IMR-90 (cell line): ENCODE data around the gene EPN2. TPM values are rescaled to one million over a fixed set of nuclear protein-coding genes. Genes with fewer than 3 reads are reported as not detected.

ENCODE experiments used
- ATAC-seq: fragments of 200-7000 bp; cut with Tn5 transposase; 2 replicates; pipeline ENCODE4 v1.9.1; 2020; ENCODE audit warnings: low read depth, mild to moderate bottlenecking, moderate library complexity
- BruUV-seq: library from RNA; stranded (reverse); fragments of 400-500 nt; replicated peaks from 2 replicates; lab custom pipeline; 2021; lab: Mats Ljungman, UMichigan
- CTCF ChIA-PET: fragments of 300-600 bp; formaldehyde crosslinking; extraction: SDS; loops from one replicate; lab custom pipeline; 2021; ENCODE audit warnings: antibody characterized with exemption; lab: Yijun Ruan, JAX
- POLR2A ChIA-PET: fragments of 300-600 bp; sonication (Branson Sonifier 250); formaldehyde crosslinking; loops from one replicate; lab custom pipeline; 2022; ENCODE audit warnings: antibody characterized with exemption; ENCODE audit not compliant: unreplicated experiment; lab: Charles Lee
- DNase-seq: peaks from one replicate; pipeline ENCODE4 v3.0.0; 2013
- H2AFZ ChIP-seq: replicated peaks from 2 replicates; pipeline ENCODE3; 2013; ENCODE audit warnings: low read length, mild to moderate bottlenecking; ENCODE audit not compliant: poor library complexity
- H2AK5ac ChIP-seq: 2 replicates; pipeline ENCODE4 v1.6.1; 2013; ENCODE audit warnings: low read depth, low read length, inconsistent platforms
- H2AK9ac ChIP-seq: replicated peaks from 2 replicates; pipeline ENCODE3; 2013; ENCODE audit warnings: mild to moderate bottlenecking, low read depth, low read length, moderate library complexity; ENCODE audit not compliant: poor library complexity
- H2BK120ac ChIP-seq: 2 replicates; pipeline ENCODE4 v1.6.1; 2013; ENCODE audit warnings: low read depth, low read length, inconsistent platforms
- H2BK15ac ChIP-seq: 3 replicates; pipeline ENCODE4 v1.6.1; 2013; ENCODE audit warnings: low read depth, low read length, inconsistent platforms
- H2BK20ac ChIP-seq: 2 replicates; pipeline ENCODE4 v1.6.1; 2013; ENCODE audit warnings: low read depth, mild to moderate bottlenecking, inconsistent platforms, low read length, moderate library complexity
- H2BK5ac ChIP-seq: 2 replicates; pipeline ENCODE4 v1.6.1; 2013; ENCODE audit warnings: mild to moderate bottlenecking, low read depth, low read length, inconsistent platforms; ENCODE audit not compliant: poor library complexity, severe bottlenecking
- H3K14ac ChIP-seq: replicated peaks from 2 replicates; pipeline ENCODE4 v1.6.1; 2013; ENCODE audit warnings: low read depth, low read length, inconsistent platforms
- H3K18ac ChIP-seq: 2 replicates; pipeline ENCODE4 v1.6.1; 2013; ENCODE audit warnings: low read depth, low read length, control low read depth
- H3K23ac ChIP-seq: 2 replicates; pipeline ENCODE4 v1.6.1; 2013; ENCODE audit warnings: low read depth, low read length, inconsistent platforms
- H3K27ac ChIP-seq: 2 replicates; pipeline ENCODE4 v1.5.1; 2013; ENCODE audit warnings: mild to moderate bottlenecking, control low read depth, low read length; ENCODE audit not compliant: insufficient read depth
- H3K27me3 ChIP-seq: 2 replicates; pipeline ENCODE4 v1.6.1; 2013; ENCODE audit warnings: low read length; ENCODE audit not compliant: control insufficient read depth, insufficient read depth
- H3K36me3 ChIP-seq: 2 replicates; pipeline ENCODE4 v1.6.1; 2013; ENCODE audit warnings: low read length, mixed read lengths; ENCODE audit not compliant: control insufficient read depth, insufficient read depth
- H3K4ac ChIP-seq: 2 replicates; pipeline ENCODE4 v1.6.1; 2013; ENCODE audit warnings: low read depth, low read length, inconsistent platforms
- H3K4me1 ChIP-seq: 2 replicates; pipeline ENCODE4 v1.6.1; 2013; ENCODE audit warnings: low read length, mixed read lengths; ENCODE audit not compliant: control insufficient read depth, insufficient read depth
- H3K4me2 ChIP-seq: 2 replicates; pipeline ENCODE4 v1.6.1; 2013; ENCODE audit warnings: low read depth, mild to moderate bottlenecking, control low read depth, low read length, moderate library complexity
- H3K4me3 ChIP-seq: 2 replicates; pipeline ENCODE4 v1.5.1; 2013; ENCODE audit warnings: low read depth, mild to moderate bottlenecking, control low read depth, low read length, moderate library complexity; ENCODE audit not compliant: insufficient read depth
- H3K56ac ChIP-seq: 2 replicates; pipeline ENCODE4 v1.6.1; 2013; ENCODE audit warnings: low read length, inconsistent platforms; ENCODE audit not compliant: insufficient read depth; ENCODE audit errors: extremely low read depth
- H3K79me1 ChIP-seq, 2 experiments: 2 replicates each; pipeline ENCODE4 v1.6.1; 2013; ENCODE audit warnings: low read length in 2 of 2, inconsistent platforms in 1 of 2, low read depth in 1 of 2
- H3K9ac ChIP-seq: 2 replicates; pipeline ENCODE4 v1.6.1; 2013; ENCODE audit warnings: low read depth, low read length, control low read depth
- H3K9me1 ChIP-seq: 2 replicates; pipeline ENCODE4 v1.6.1; 2013; ENCODE audit warnings: low read length, inconsistent platforms; ENCODE audit not compliant: insufficient read depth
- H3K9me3 ChIP-seq: 2 replicates; pipeline ENCODE4 v1.6.1; 2013; ENCODE audit warnings: low read length; ENCODE audit not compliant: control insufficient read depth, insufficient read depth
- H4K20me1 ChIP-seq: 2 replicates; pipeline ENCODE4 v1.6.1; 2013; ENCODE audit warnings: low read length, inconsistent platforms; ENCODE audit not compliant: insufficient read depth
- H4K5ac ChIP-seq: 2 replicates; pipeline ENCODE4 v1.6.1; 2013; ENCODE audit warnings: mild to moderate bottlenecking, low read depth, low read length, control low read depth
- H4K8ac ChIP-seq, 2 experiments: 2 replicates each; pipeline ENCODE4 v1.6.1; 2013; ENCODE audit warnings: low read depth in 2 of 2, low read length in 2 of 2, control low read depth in 1 of 2, inconsistent platforms in 1 of 2
- H4K91ac ChIP-seq: 2 replicates; pipeline ENCODE4 v1.6.1; 2013; ENCODE audit warnings: low read depth, low read length, inconsistent platforms; ENCODE audit not compliant: insufficient read depth
- CHD1 ChIP-seq: IDR thresholded peaks from 2 replicates; pipeline ENCODE4 v1.6.1; 2012; ENCODE audit warnings: low read depth, low read length, improper control_type of control experiment
- NFE2L2 ChIP-seq: fragments of 150-350 bp; IDR thresholded peaks from 2 replicates; pipeline ENCODE4 v1.6.1; 2016; ENCODE audit warnings: low read depth, mild to moderate bottlenecking, low read length
- RFX5 ChIP-seq: IDR thresholded peaks from 2 replicates; pipeline ENCODE4 v1.8.0; 2012; ENCODE audit warnings: low read depth, mild to moderate bottlenecking, low read length, moderate library complexity
- USF2 ChIP-seq: fragments of 150-350 bp; IDR thresholded peaks from 2 replicates; pipeline ENCODE4 v1.6.1; 2017; ENCODE audit warnings: mild to moderate bottlenecking, antibody characterized with exemption, low read length, low read depth
- WGBS, 2 experiments: methylation state at CpG; one replicate each; pipeline versions ENCODE4 v1.1.5 to v1.1.7; 2013; ENCODE audit warnings: missing lambda C conversion rate in 2 of 2; ENCODE audit not compliant: insufficient read length in 1 of 2; ENCODE audit errors: extremely low coverage in 2 of 2; 5-methylcytosine and 5-hydroxymethylcytosine counted together
- dilution Hi-C: fragments of 300-500 bp; cut with HindIII; formaldehyde crosslinking; loops from one replicate; pipeline ENCODE4 v1.14.3; 2018; ENCODE audit warnings: low sequenced_read_pairs; ENCODE audit not compliant: unreplicated experiment
- in situ Hi-C: fragments of 300-500 bp; cut with MboI; formaldehyde crosslinking; loops from 3 replicates; pipeline ENCODE4 v1.14.3; 2019; ENCODE audit warnings: low sequenced_read_pairs, inconsistent platforms, mixed read lengths
- intact Hi-C: fragments of 100-400 bp; cut with micrococcal nuclease; formaldehyde crosslinking; loops from 2 replicates; pipeline ENCODE4 v1.10.0; 2022
- polyA plus RNA-seq, 3 experiments: library from polyadenylated mRNA; depleted of rRNA; stranded (reverse); fragments of >200 nt; gene quantifications; 2 replicates each; pipeline ENCODE4 v1.2.3, GENCODE V29; 2012; ENCODE audit warnings: low replicate concordance in 1 of 3
- total RNA-seq: library from RNA; depleted of rRNA; stranded (reverse); fragments of >200 nt; gene quantifications from 2 replicates; pipeline ENCODE4 v1.2.3, GENCODE V29; 2012

EPN2 gene
- total and polyA plus RNA-seq, 2 of the 4 experiments (the other 2 are of a cell fraction) = 14.9 to 25.3 TPM

DNA sequence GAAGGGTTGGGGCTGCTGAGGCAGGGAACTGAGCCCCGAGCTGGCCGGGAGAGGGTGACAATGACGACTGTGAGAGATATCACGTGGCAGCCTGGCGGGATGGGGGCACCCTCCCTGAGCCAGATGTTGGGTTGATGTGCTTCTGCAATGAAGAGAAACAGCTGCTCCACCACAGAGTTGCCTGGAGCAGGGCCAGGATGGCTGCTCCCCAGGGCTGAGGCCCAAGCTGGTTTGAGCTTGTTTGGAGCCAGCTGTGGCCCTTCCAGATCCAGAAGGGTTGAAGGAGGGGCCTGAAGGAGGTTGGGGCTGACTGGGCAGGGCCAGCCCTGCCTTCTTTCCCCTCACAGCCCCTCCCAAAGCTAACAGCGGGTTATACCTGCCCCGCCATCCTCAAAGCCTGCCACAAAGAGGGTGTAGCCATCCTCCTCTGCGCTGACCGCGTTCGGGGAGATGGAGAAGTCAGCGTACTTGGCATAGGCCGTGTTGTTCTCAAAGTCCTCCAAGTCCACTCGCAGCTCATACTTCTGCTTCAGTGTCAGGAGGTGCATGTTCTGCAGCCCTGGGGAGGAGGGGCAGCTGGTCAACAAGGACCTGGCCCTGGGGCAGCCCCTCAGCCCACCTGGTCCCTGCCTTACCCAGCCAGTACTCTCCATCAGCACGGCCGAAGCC lies 147.7 kb downstream of the EPN2 start (continued):
- peak; percentile 63 for TF ChIP-seq USF2

GRCh38 chr17:19385521-19385983 lies 148.4 kb downstream of the EPN2 start:
- Histone ChIP-seq H3K18ac (peak overlapping the region; percentile 59), H3K9me1 (peaks cover 45% of the 10 kb centered on the region), H4K91ac (peak overlapping the region; percentile 85), H2AFZ (no peak overlapping the region), H3K9ac (peak overlapping the region; percentile 32; the same call in 1 of the 2 replicates), H3K4ac (peak overlapping the region; percentile 92), H3K14ac (peak overlapping the region; percentile 71), H4K8ac (peak overlapping the region; percentile 29 to 63; a peak in 3 of 4 replicates), H3K23ac (no peak overlapping the region), H3K56ac (no peak overlapping the region), H3K4me1 (peaks cover 52% of the 10 kb centered on the region), H2BK5ac (peak overlapping the region; percentile 70), H3K27ac (peak overlapping the region; percentile 85), H3K9me3 (no peaks in the 10 kb centered on the region), H2BK120ac (peak overlapping the region; percentile 78), H2BK15ac (no peak overlapping the region; the same call in 2 of the 3 replicates), H4K5ac (peak overlapping the region; percentile 45), H3K79me1 (peaks cover 15 to 51% of the 10 kb centered on the region in 2 experiments), H2AK9ac (no peak overlapping the region), H3K4me2 (peak overlapping the region; percentile 72; the same call in 1 of the 2 replicates), H3K27me3 (no peaks in the 10 kb centered on the region), H3K4me3 (no peak overlapping the region; the same call in 1 of the 2 replicates), H3K36me3 (peaks cover 46% of the 10 kb centered on the region), H4K20me1 (peaks cover 22% of the 10 kb centered on the region), H2BK20ac (peak overlapping the region; percentile 26; the same call in 1 of the 2 replicates), H2AK5ac (peak overlapping the region; percentile 98)
- no CpG with 5 or more reads among the region's 9 CpGs for WGBS, 2 experiments
- ChIA-PET CTCF (no interaction called here), POLR2A (interaction anchor here (2.2 kb wide), 1 partner anchor 8 kb away, joined by 12 read pairs; the partner anchor contains the start of gene MAPK7)
- in situ Hi-C loops (no loop called here), dilution Hi-C loops (no loop called here), intact Hi-C loops (no loop called here)
- ATAC-seq (no peak), DNase-seq (no peak)
- BruUV-seq = no TSS peak
- TF ChIP-seq RFX5 = no peak
- no peak for TF ChIP-seq NFE2L2
- TF ChIP-seq CHD1 = no peak
- no peak for TF ChIP-seq USF2
